Neural cell (in vitro differentiated cells): Measurements from ENCODE around the gene NOP10.

Experiments used
- CTCF ChIP-seq: fragments of 450-650 bp; IDR thresholded peaks from 2 replicates; pipeline ENCODE4 v1.5.1; 2014; ENCODE audit warnings: antibody characterized with exemption, mild to moderate bottlenecking, moderate library complexity; ENCODE audit not compliant: poor library complexity, severe bottlenecking
- EP300 ChIP-seq: fragments of 450-650 bp; conservative IDR thresholded peaks from 2 replicates; pipeline ENCODE4 v1.6.1; 2014; ENCODE audit warnings: antibody characterized with exemption, mild to moderate bottlenecking, moderate library complexity; ENCODE audit not compliant: poor library complexity, severe bottlenecking
- EZH2 ChIP-seq: fragments of 200-600, 300-800 bp; shearing (Covaris generic), sonication (generic); IDR thresholded peaks from 2 replicates; pipeline ENCODE4 v1.6.1; 2014; ENCODE audit warnings: antibody characterized with exemption, low read length, borderline replicate concordance, mild to moderate bottlenecking; ENCODE audit not compliant: insufficient read depth, poor library complexity, severe bottlenecking
- RAD21 ChIP-seq: fragments of 450-650 bp; conservative IDR thresholded peaks from 2 replicates; pipeline ENCODE4 v1.6.1; 2014; ENCODE audit warnings: antibody characterized with exemption, mild to moderate bottlenecking, moderate library complexity
- REST ChIP-seq: IDR thresholded peaks from 2 replicates; pipeline ENCODE4 v1.6.1; 2012; ENCODE audit warnings: borderline replicate concordance
- SMC3 ChIP-seq: fragments of 450-650 bp; conservative IDR thresholded peaks from 2 replicates; pipeline ENCODE4 v1.6.1; 2014; ENCODE audit warnings: antibody characterized with exemption, mild to moderate bottlenecking, moderate library complexity; ENCODE audit not compliant: poor library complexity

- TF ChIP-seq SMC3 (no peak), EZH2 (no peak), CTCF (no peak), RAD21 (no peak), REST (no peak), EP300 (no peak)
These were observed 16.0 kb upstream of the NOP10 start for GRCh38 chr15:34358948-34359347.
